SU-DHL-6 (cell line): ENCODE data around the gene NMNAT1.

Experiments
- CTCF ChIP-seq: fragments of 200-600 bp; sonication (generic); IDR thresholded peaks from one replicate; pipeline ENCODE4 v1.5.1; 2017; ENCODE audit warnings: antibody characterized with exemption, mild to moderate bottlenecking, low read length, moderate library complexity; ENCODE audit not compliant: insufficient read depth, poor library complexity, severe bottlenecking
- EZH2phosphoT487 ChIP-seq: fragments of 200-600 bp; sonication (generic), shearing (Covaris generic); conservative IDR thresholded peaks from 2 replicates; pipeline ENCODE4 v1.6.1; 2018; ENCODE audit warnings: mild to moderate bottlenecking, antibody characterized with exemption, low read length, moderate library complexity, mixed read lengths

DNA sequence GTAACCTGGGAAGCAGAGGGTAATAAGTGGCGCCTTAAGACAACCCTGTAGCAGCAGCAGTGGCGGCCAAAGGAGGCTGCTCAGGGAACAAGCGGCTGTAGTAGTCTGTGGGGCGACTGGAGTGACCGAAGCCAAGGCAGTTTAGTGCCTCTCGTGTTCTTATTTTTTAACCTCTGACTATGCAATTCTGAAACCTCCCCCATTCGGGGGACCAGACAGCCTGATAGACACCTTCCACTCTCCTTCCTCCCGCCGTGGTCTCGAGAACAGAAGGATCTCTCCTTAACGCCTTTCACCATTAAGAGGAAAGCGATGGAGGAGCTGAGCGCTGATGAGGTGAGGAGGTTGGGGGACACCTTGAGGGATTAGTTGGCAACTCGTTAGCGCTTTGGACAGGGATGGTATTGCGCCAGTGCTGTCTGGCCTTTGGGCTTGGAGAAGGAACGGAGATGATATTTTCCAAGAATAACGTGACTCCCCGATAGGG lies 90.1 kb downstream of the NMNAT1 start:
- no peak for TF ChIP-seq EZH2phosphoT487
- no peak for TF ChIP-seq CTCF
